GM12875 (cell line): ENCODE measurements around the gene PRG3.

ENCODE experiments used
- H3K4me3 ChIP-seq: one replicate; pipeline ENCODE4 v1.5.1; 2011; ENCODE audit warnings: low read depth, low read length, control low read depth
- CTCF ChIP-seq: IDR thresholded peaks from 2 replicates; pipeline ENCODE4 v1.5.1; 2011; ENCODE audit warnings: low read depth, mild to moderate bottlenecking, control low read depth, inconsistent platforms, low read length, moderate library complexity, borderline replicate concordance; ENCODE audit not compliant: insufficient read depth

Gene PRG3

GRCh38 chr11:57380975-57381374 lies at the start of gene PRG3:
PRG3 (minus strand) TSS chr11:57381150; CDS start chr11:57380708, 442 bp downstream.
- no peak within 1 kb of the TSS for H3K4me3 ChIP-seq
- no peak for TF ChIP-seq CTCF

- no peak for TF ChIP-seq CTCF
Measured at GRCh38 chr11:57429946-57430345, 49.0 kb upstream of the PRG3 start.

GRCh38 chr11:57428643-57429042 lies 47.7 kb upstream of the PRG3 start:
- no peak overlapping the region for H3K4me3 ChIP-seq
- no peak for TF ChIP-seq CTCF

More at GRCh38 chr11:57429946-57430345, 49.0 kb upstream of the PRG3 start:
- H3K4me3 ChIP-seq = no peak overlapping the region

- H3K4me3 ChIP-seq = no peak overlapping the region
- no peak for TF ChIP-seq CTCF
Measured at GRCh38 chr11:57427727-57428082, 46.8 kb upstream of the PRG3 start.

- TF ChIP-seq CTCF = no peak
- H3K4me3 ChIP-seq = peak within 1 kb of the TSS; percentile 85
Measured at GRCh38 chr11:57426929-57427726, 46.2 kb upstream of the PRG3 start, which contains the start of gene SLC43A3. SLC43A3 (minus strand) TSS chr11:57427121; CDS start chr11:57426172, 949 bp downstream.

GRCh38 chr11:57426439-57426928 lies 45.5 kb upstream of the PRG3 start:
- peak overlapping the region; percentile 85 for H3K4me3 ChIP-seq
- TF ChIP-seq CTCF = no peak
